Measurements from ENCODE around the gene TM9SF3.

GRCh38 chr10:96505150-96506136 is 81.4 kb downstream of the TM9SF3 start:
- TF ChIP-seq JUND (IDR thresholded peaks at IDR 0.05) (no peak), ZFX (IDR thresholded peaks at IDR 0.05) (no peak)

Measured in HCT116 (cell line).